NCI-H2171 (cell line): ENCODE results near the gene TES.

Experiments
- DNase-seq: peaks from one replicate; lab custom pipeline; 2025; lab: John Stamatoyannopoulos, UW

Gene TES

GRCh38 chr7:116246357-116246756 lies 36.0 kb downstream of the TES start:
- no peak for DNase-seq

GRCh38 chr7:116249969-116250553 lies 39.7 kb downstream of the TES start:
- DNase-seq = no peak

GRCh38 chr7:116251675-116252074 lies 41.3 kb downstream of the TES start:
- DNase-seq = no peak

- DNase-seq = no peak
Measured at GRCh38 chr7:116252249-116252648, 41.9 kb downstream of the TES start.

- DNase-seq = no peak
Measured at GRCh38 chr7:116257156-116257555, 46.8 kb downstream of the TES start.

GRCh38 chr7:116258734-116259133 lies 48.4 kb downstream of the TES start:
- no peak for DNase-seq

- DNase-seq = no peak
Measured at GRCh38 chr7:116259156-116259870, 49.0 kb downstream of the TES start.

- no peak for DNase-seq
Measured at GRCh38 chr7:116259871-116260440, 49.6 kb downstream of the TES start.

GRCh38 chr7:116261904-116262303 lies 51.6 kb downstream of the TES start:
- no peak for DNase-seq

GRCh38 chr7:116265881-116266280 lies 55.5 kb downstream of the TES start:
- DNase-seq = no peak

GRCh38 chr7:116269466-116269865 lies 59.1 kb downstream of the TES start:
- DNase-seq = no peak

GRCh38 chr7:116271161-116271913 lies 61.0 kb downstream of the TES start:
- DNase-seq = no peak

GRCh38 chr7:116271963-116272886 lies 61.9 kb downstream of the TES start:
- no peak for DNase-seq

- DNase-seq = no peak
Measured at GRCh38 chr7:116273283-116273917, 63.1 kb downstream of the TES start.

GRCh38 chr7:116273918-116274301 lies 63.6 kb downstream of the TES start:
- DNase-seq = no peak

- DNase-seq = no peak
Measured at GRCh38 chr7:116277070-116277469, 66.7 kb downstream of the TES start.

- no peak for DNase-seq
Measured at GRCh38 chr7:116279217-116279616, 68.9 kb downstream of the TES start.

- DNase-seq = no peak
Measured at GRCh38 chr7:116280803-116281202, 70.5 kb downstream of the TES start.

GRCh38 chr7:116283595-116284204 lies 73.4 kb downstream of the TES start:
- no peak for DNase-seq

GRCh38 chr7:116284390-116284789 lies 74.1 kb downstream of the TES start:
- no peak for DNase-seq

- no peak for DNase-seq
Measured at GRCh38 chr7:116285252-116285651, 74.9 kb downstream of the TES start.
